ENCODE data around the gene VPS13D. TPM values are rescaled to one million over a fixed set of nuclear protein-coding genes. Genes with fewer than 3 reads are reported as not detected.

Gene VPS13D
- total RNA-seq, 1 experiment from 2014 or later = 29.0 TPM

GRCh38 chr1:12407962-12408454, 178.2 kb downstream of the VPS13D start (continued):
- TF ChIP-seq, protein P1, sequence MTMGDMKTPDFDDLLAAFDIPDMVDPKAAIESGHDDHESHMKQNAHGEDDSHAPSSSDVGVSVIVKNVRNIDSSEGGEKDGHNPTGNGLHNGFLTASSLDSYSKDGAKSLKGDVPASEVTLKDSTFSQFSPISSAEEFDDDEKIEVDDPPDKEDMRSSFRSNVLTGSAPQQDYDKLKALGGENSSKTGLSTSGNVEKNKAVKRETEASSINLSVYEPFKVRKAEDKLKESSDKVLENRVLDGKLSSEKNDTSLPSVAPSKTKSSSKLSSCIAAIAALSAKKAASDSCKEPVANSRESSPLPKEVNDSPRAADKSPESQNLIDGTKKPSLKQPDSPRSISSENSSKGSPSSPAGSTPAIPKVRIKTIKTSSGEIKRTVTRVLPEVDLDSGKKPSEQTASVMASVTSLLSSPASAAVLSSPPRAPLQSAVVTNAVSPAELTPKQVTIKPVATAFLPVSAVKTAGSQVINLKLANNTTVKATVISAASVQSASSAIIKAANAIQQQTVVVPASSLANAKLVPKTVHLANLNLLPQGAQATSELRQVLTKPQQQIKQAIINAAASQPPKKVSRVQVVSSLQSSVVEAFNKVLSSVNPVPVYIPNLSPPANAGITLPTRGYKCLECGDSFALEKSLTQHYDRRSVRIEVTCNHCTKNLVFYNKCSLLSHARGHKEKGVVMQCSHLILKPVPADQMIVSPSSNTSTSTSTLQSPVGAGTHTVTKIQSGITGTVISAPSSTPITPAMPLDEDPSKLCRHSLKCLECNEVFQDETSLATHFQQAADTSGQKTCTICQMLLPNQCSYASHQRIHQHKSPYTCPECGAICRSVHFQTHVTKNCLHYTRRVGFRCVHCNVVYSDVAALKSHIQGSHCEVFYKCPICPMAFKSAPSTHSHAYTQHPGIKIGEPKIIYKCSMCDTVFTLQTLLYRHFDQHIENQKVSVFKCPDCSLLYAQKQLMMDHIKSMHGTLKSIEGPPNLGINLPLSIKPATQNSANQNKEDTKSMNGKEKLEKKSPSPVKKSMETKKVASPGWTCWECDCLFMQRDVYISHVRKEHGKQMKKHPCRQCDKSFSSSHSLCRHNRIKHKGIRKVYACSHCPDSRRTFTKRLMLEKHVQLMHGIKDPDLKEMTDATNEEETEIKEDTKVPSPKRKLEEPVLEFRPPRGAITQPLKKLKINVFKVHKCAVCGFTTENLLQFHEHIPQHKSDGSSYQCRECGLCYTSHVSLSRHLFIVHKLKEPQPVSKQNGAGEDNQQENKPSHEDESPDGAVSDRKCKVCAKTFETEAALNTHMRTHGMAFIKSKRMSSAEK (CRISPR knock-in tag; IDR thresholded peaks at IDR 0.05; ENCODE audit: borderline replicate concordance) = no peak
- TF ChIP-seq GRHL2 (CRISPR knock-in tag; IDR thresholded peaks at IDR 0.05; ENCODE audit: insufficient replicate concordance, severe bottlenecking) (no peak), RORB (CRISPR knock-in tag; IDR thresholded peaks at IDR 0.05) (no peak), NR1H2 (CRISPR knock-in tag; IDR thresholded peaks at IDR 0.05) (no peak), ZBTB21 (CRISPR knock-in tag; IDR thresholded peaks at IDR 0.05; ENCODE audit: borderline replicate concordance) (no peak), ARID4B (CRISPR knock-in tag; IDR thresholded peaks at IDR 0.05; ENCODE audit: borderline replicate concordance) (no peak), SP1 (CRISPR knock-in tag; conservative IDR thresholded peaks at IDR 0.05) (no peak), TP53 (CRISPR knock-in tag; IDR thresholded peaks at IDR 0.05) (no peak), OVOL2 (CRISPR knock-in tag; IDR thresholded peaks at IDR 0.05; ENCODE audit: borderline replicate concordance) (no peak)
- TF ChIP-seq, protein P2, sequence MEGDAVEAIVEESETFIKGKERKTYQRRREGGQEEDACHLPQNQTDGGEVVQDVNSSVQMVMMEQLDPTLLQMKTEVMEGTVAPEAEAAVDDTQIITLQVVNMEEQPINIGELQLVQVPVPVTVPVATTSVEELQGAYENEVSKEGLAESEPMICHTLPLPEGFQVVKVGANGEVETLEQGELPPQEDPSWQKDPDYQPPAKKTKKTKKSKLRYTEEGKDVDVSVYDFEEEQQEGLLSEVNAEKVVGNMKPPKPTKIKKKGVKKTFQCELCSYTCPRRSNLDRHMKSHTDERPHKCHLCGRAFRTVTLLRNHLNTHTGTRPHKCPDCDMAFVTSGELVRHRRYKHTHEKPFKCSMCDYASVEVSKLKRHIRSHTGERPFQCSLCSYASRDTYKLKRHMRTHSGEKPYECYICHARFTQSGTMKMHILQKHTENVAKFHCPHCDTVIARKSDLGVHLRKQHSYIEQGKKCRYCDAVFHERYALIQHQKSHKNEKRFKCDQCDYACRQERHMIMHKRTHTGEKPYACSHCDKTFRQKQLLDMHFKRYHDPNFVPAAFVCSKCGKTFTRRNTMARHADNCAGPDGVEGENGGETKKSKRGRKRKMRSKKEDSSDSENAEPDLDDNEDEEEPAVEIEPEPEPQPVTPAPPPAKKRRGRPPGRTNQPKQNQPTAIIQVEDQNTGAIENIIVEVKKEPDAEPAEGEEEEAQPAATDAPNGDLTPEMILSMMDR (IDR thresholded peaks at IDR 0.05) = no peak
- TF ChIP-seq, protein P3, sequence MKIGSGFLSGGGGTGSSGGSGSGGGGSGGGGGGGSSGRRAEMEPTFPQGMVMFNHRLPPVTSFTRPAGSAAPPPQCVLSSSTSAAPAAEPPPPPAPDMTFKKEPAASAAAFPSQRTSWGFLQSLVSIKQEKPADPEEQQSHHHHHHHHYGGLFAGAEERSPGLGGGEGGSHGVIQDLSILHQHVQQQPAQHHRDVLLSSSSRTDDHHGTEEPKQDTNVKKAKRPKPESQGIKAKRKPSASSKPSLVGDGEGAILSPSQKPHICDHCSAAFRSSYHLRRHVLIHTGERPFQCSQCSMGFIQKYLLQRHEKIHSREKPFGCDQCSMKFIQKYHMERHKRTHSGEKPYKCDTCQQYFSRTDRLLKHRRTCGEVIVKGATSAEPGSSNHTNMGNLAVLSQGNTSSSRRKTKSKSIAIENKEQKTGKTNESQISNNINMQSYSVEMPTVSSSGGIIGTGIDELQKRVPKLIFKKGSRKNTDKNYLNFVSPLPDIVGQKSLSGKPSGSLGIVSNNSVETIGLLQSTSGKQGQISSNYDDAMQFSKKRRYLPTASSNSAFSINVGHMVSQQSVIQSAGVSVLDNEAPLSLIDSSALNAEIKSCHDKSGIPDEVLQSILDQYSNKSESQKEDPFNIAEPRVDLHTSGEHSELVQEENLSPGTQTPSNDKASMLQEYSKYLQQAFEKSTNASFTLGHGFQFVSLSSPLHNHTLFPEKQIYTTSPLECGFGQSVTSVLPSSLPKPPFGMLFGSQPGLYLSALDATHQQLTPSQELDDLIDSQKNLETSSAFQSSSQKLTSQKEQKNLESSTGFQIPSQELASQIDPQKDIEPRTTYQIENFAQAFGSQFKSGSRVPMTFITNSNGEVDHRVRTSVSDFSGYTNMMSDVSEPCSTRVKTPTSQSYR (CRISPR knock-in tag; IDR thresholded peaks at IDR 0.05) = no peak

- Mint-ChIP-seq H3K4me1 (peaks cover 11% of the 10 kb centered on the region; the same call in 1 of the 2 replicates), H3K4me3 (no peak overlapping the region), H3K27me3 (ENCODE audit: low read depth) (peaks cover 3% of the 10 kb centered on the region; the same call in 1 of the 2 replicates), H3K9me3 (peaks cover 14% of the 10 kb centered on the region), H3K36me3 (peaks cover 31% of the 10 kb centered on the region), H3K27ac (no peak overlapping the region)
- POLR2A ChIA-PET = no interaction called here
- CTCF ChIA-PET = interaction anchor here (0.6 to 1.4 kb wide), 3 partner anchors 11 to 128 kb away, joined by 3 read pairs; no protein-coding TSS in a partner anchor
- ATAC-seq = no peak
- no peak for DNase-seq (ENCODE audit: low spot score)
- TF ChIP-seq SMAD4 (CRISPR knock-in tag; IDR thresholded peaks at IDR 0.05) (no peak), RELA (CRISPR knock-in tag; IDR thresholded peaks at IDR 0.05; ENCODE audit: borderline replicate concordance) (no peak), ZNF263 (CRISPR knock-in tag; IDR thresholded peaks at IDR 0.05; ENCODE audit: low read depth) (no peak), MLX (CRISPR knock-in tag; IDR thresholded peaks at IDR 0.05) (no peak), ZNF219 (CRISPR knock-in tag; IDR thresholded peaks at IDR 0.05; ENCODE audit: borderline replicate concordance) (no peak), HMGXB4 (CRISPR knock-in tag; IDR thresholded peaks at IDR 0.05) (no peak), CREM (CRISPR knock-in tag; IDR thresholded peaks at IDR 0.05) (no peak), ATF3 (CRISPR knock-in tag; conservative IDR thresholded peaks at IDR 0.05) (no peak)
Observed at GRCh38 chr1:12408662-12409061, 178.8 kb downstream of the VPS13D start.

Measured in WTC11 (cell line).